Activated naive CD8-positive, alpha-beta T cell treated with anti-CD3 and anti-CD28 coated beads, Interleukin-2, amount 10 ng/mL, durations not matched to agents 7 days and 5 days (primary cell): ENCODE measurements around the gene TSC22D3. TPM values are rescaled to one million over a fixed set of nuclear protein-coding genes. Genes with fewer than 3 reads are reported as not detected.
"Not testable (repeated sequence)": the region's sequence is repeated elsewhere in the genome, so short reads cannot be mapped to it uniquely, and the experiment has no call there.

Source experiments
- ATAC-seq: fragments of 150-1000 bp; cut with Tn5 transposase; one replicate; pipeline ENCODE4 v1.10.0; 2021; ENCODE audit warnings: low read depth, moderate library complexity
- POLR2A ChIA-PET: fragments of 350-600 bp; sonication (Branson Sonifier 250); formaldehyde crosslinking; loops from one replicate; lab custom pipeline; 2021; ENCODE audit warnings: antibody characterized with exemption; lab: Charles Lee
- DNase-seq: peaks from one replicate; pipeline ENCODE4 v3.0.0; 2021
- H3K27ac Mint-ChIP-seq: one replicate; pipeline ENCODE4 v1.8.0; 2022; ENCODE audit warnings: mild to moderate bottlenecking, mixed read lengths
- H3K27me3 Mint-ChIP-seq: one replicate; pipeline ENCODE4 v1.8.0; 2022; ENCODE audit warnings: mild to moderate bottlenecking, moderate library complexity, mixed read lengths
- H3K36me3 Mint-ChIP-seq: one replicate; pipeline ENCODE4 v1.8.0; 2021; ENCODE audit warnings: mild to moderate bottlenecking, mixed read lengths
- H3K4me1 Mint-ChIP-seq: one replicate; pipeline ENCODE4 v1.8.0; 2021; ENCODE audit warnings: mixed read lengths
- H3K4me3 Mint-ChIP-seq: one replicate; pipeline ENCODE4 v1.8.0; 2022; ENCODE audit warnings: mild to moderate bottlenecking, moderate library complexity, mixed read lengths
- H3K9me3 Mint-ChIP-seq: one replicate; pipeline ENCODE4 v1.8.0; 2021; ENCODE audit warnings: mixed read lengths
- total RNA-seq, 2 experiments: library from RNA; stranded (reverse); gene quantifications; one replicate each; pipeline ENCODE4 v1.2.3, GENCODE V29; 2021

Gene TSC22D3
- total RNA-seq, 2 experiments from 2014 or later, result 135 to 142 TPM

DNA sequence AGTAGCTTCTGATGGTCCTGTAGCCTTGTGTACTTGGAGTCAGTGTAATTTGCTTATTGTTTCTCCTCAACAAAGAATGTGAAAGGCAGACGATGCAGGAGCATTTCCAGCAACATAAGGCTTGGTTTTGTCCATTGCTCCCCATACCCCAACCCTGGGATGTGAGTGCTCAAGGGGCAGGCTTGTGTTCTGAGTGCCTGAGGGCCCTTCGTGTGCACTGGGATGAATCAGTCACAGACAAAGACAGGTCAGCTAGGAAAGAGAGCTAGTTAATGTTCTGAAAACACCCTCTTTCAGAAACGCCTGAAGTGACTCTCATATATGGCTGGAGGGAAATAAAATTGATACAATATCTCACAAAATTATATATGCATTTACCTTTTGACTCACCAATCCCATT, 88.1 kb downstream of the TSC22D3 start:
- Mint-ChIP-seq H3K27me3 (no peaks in the 10 kb centered on the region), H3K27ac (no peak overlapping the region), H3K4me1 (peaks cover 26% of the 10 kb centered on the region), H3K36me3 (no peaks in the 10 kb centered on the region), H3K9me3 (no peaks in the 10 kb centered on the region), H3K4me3 (no peak overlapping the region)
- POLR2A ChIA-PET, result interaction anchor here (0.9 to 1.7 kb wide), 2 partner anchors 8 to 30 kb away, joined by 3 to 6 read pairs; no protein-coding TSS in a partner anchor
- ATAC-seq (no peak), DNase-seq (no peak)

DNA sequence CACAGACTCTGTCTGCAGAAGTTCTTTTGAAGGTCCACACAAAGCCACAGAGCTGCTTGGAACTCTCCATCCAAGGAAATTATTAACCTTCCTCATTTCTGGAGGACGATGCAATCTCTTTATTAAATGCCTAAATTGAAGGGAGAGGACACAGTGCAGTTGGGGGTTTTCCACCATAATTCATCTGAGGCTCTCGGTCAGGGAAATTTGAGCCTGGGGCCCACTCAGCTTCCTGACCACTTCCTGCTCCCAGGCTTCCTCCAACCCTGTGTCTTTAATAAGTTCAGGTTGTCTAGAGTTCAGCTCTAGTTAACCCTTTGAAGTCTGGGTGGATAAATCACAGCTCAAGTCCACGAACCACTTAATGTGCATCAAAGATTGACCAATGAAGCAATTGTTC, 88.8 kb downstream of the TSC22D3 start:
- Mint-ChIP-seq H3K36me3 (no peaks in the 10 kb centered on the region), H3K4me1 (peaks cover 26% of the 10 kb centered on the region), H3K27ac (no peak overlapping the region), H3K9me3 (no peaks in the 10 kb centered on the region), H3K27me3 (no peaks in the 10 kb centered on the region), H3K4me3 (no peak overlapping the region)
- DNase-seq (no peak), ATAC-seq (no peak)
- POLR2A ChIA-PET, result interaction anchor here (0.9 to 1.7 kb wide), 4 partner anchors 9 to 30 kb away, joined by 3 to 6 read pairs (median 4); no protein-coding TSS in a partner anchor

DNA sequence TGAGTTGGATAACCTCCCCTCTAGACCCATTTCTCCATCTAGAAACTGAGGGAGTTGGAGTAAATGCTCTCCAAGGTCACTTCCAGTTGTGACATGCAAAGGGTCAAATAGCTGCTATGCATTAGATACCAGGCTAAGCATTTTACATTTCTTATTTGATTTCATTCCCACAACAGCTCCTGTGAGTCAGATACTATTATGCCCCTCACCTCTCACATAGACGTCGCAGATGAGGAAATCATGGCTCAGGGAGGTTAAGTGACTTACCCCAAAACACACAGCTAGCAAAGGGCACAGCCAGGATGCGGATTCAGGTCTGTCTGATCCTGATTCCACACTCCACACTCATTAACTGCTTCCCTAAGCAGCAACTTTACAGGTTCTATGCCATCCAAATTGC, 89.6 kb downstream of the TSC22D3 start:
- Mint-ChIP-seq H3K4me1 (peaks cover 26% of the 10 kb centered on the region), H3K4me3 (no peak overlapping the region), H3K36me3 (no peaks in the 10 kb centered on the region), H3K9me3 (no peaks in the 10 kb centered on the region), H3K27me3 (no peaks in the 10 kb centered on the region), H3K27ac (no peak overlapping the region)
- no peak for DNase-seq
- POLR2A ChIA-PET, result interaction anchor here (1.1 to 1.7 kb wide), 3 partner anchors 9 to 31 kb away, joined by 3 to 6 read pairs (median 4); no protein-coding TSS in a partner anchor
- no peak for ATAC-seq

DNA sequence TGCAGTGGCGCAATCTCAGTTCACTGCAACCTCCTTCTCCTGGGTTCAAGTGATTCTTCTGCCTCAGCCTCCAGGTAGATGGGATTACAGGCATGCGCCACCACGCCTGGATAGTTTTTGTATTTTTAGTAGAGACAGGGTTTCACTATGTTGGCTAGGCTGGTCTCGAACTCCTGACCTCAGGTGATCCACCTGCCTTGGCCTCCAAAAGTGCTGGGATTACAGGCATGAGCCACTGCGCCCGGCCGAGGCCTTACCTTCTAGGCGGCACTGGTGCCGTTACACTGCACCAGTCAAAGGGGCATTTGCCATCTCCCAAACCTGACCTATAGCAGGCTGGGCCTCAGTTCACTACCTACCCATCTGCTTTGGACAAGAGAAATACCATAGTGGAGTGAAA, 90.0 kb downstream of the TSC22D3 start:
- H3K4me1 Mint-ChIP-seq, result peaks cover 29% of the 10 kb centered on the region
- POLR2A ChIA-PET, result interaction anchor here (0.7 to 2.1 kb wide), 5 partner anchors 9 to 31 kb away, joined by 3 to 12 read pairs (median 4); no protein-coding TSS in a partner anchor

DNA sequence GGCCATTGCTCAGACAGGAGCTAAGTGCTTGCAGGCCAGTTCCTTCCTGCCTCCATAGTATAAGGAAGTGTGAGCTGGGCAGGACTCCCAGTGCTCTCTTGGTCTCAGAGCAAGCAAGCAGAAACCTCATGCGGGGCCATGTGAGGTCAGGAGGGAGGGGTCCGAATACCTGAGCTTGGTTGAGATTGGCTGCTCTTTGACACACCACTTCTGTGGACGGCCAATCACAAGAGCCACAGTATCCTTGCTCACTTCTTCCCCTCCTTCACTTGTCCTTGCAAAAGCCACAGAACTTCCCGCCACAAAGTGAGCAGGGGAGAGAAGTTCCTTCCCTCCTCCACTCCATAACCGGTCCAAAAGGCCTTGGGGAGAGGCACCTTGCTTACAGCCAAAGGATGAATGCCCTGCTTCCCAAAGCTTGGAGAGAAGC, 90.6 kb downstream of the TSC22D3 start:
- H3K27me3 Mint-ChIP-seq, result peaks cover 2% of the 10 kb centered on the region
- no peaks in the 10 kb centered on the region for H3K9me3 Mint-ChIP-seq
- DNase-seq (peak; percentile 34), ATAC-seq (peak; percentile 81)
- H3K4me1 Mint-ChIP-seq, result peaks cover 29% of the 10 kb centered on the region
- no peaks in the 10 kb centered on the region for H3K36me3 Mint-ChIP-seq
- H3K27ac Mint-ChIP-seq, result peak overlapping the region; percentile 70
- POLR2A ChIA-PET, result interaction anchor here (0.7 to 2.1 kb wide), 4 partner anchors 9 to 32 kb away, joined by 3 to 12 read pairs (median 6); no protein-coding TSS in a partner anchor
- no peak overlapping the region for H3K4me3 Mint-ChIP-seq

More for the DNA sequence above, 90.0 kb downstream of the TSC22D3 start:
- not testable (repeated sequence) for H3K9me3 Mint-ChIP-seq, H3K36me3 Mint-ChIP-seq, ATAC-seq, DNase-seq, H3K4me3 Mint-ChIP-seq, H3K27me3 Mint-ChIP-seq
- peak overlapping the region; percentile 70 for H3K27ac Mint-ChIP-seq

DNA sequence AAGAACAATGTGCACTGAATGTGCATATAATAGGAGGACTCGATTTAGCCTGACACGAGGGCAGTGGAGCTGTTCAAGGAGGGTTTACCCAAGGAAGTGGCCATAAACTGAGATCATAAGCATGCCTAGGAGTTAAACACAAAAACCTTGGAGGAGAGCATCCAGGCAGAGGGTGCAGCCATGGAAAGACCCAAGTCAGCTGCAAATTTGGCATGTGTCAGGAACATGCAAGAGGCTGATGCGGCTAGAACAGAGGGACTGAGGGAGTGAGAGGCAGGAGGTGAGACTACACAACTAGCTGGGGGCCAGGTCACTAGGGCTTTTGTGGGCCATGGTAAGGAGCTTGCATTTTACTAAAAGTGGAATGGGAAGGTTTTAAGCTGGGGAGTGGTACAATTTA, 91.7 kb downstream of the TSC22D3 start:
- ATAC-seq, result no peak
- Mint-ChIP-seq H3K27me3 (peaks cover 2% of the 10 kb centered on the region), H3K4me1 (peaks cover 35% of the 10 kb centered on the region), H3K36me3 (no peaks in the 10 kb centered on the region), H3K9me3 (no peaks in the 10 kb centered on the region), H3K27ac (peak overlapping the region; percentile 74), H3K4me3 (peak overlapping the region; percentile 17)
- POLR2A ChIA-PET, result interaction anchor here (2.1 kb wide), 1 partner anchor 8 kb away, joined by 7 read pairs; no protein-coding TSS in a partner anchor
- no peak for DNase-seq

DNA sequence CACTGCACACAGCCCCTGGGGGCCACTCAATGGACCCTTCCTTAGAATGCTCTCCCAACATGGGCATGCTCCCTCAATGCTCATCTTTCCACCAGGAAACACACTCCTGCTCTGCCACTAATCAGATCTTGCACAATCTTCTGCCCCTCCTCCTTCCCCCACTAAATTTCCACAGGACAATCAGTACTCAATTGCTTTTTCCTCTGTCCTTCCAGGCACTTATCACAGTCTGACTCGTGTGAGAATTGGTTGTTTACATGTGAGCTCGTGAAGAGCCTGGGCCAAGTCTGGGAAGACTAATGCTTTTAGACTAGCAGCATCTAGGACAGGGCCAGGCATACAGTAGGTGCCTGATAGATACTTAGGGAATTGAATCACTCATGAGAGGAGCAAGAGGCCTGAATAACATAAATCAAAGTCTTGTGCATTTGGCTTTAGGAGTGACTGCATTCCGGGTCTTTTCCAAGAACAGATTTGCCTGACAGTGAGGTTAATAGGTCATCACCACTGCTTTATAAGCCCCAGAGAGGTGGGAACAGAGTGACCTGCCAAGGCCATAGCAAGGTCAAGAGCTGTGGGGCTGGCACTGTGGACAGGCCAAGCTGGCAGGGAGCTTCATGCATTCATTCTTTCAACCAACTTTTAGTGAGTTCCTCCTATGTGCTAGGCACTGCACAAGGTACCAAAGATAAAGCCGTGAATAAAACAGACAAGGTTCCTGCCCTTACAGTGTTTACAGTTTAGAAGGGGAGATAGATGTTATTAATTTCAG, 92.3 kb downstream of the TSC22D3 start:
- H3K27ac Mint-ChIP-seq, result no peak overlapping the region
- POLR2A ChIA-PET, result interaction anchor here (2.1 kb wide), 1 partner anchor 7 kb away, joined by 7 read pairs; no protein-coding TSS in a partner anchor
- H3K4me3 Mint-ChIP-seq, result no peak overlapping the region
- no peak for DNase-seq
- H3K4me1 Mint-ChIP-seq, result peaks cover 41% of the 10 kb centered on the region
- peaks cover 2% of the 10 kb centered on the region for H3K27me3 Mint-ChIP-seq
- no peak for ATAC-seq
- H3K36me3 Mint-ChIP-seq, result no peaks in the 10 kb centered on the region
- H3K9me3 Mint-ChIP-seq, result no peaks in the 10 kb centered on the region

DNA sequence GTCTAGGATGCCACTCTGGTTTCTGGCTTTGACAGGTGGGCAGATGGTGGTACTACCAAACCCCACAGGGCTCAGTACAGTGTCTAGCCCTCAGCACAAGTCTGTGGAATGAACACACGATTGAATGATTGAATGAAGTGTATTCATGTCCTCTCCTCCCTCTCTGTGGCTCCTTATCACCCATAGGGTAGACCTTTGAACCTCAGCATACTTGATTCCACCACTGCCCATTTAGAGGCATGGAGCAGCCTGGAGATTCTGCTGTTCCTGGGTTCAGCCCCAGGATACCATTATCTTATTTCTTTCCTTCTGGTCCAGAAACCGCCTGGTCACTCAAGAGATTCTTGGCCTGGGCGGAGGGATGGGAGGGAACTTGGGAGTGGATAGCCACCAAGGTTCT, 93.3 kb downstream of the TSC22D3 start:
- no peak overlapping the region for H3K27ac Mint-ChIP-seq
- DNase-seq (no peak), ATAC-seq (no peak)
- H3K4me3 Mint-ChIP-seq, result no peak overlapping the region
- H3K9me3 Mint-ChIP-seq, result no peaks in the 10 kb centered on the region
- H3K36me3 Mint-ChIP-seq, result no peaks in the 10 kb centered on the region
- H3K27me3 Mint-ChIP-seq, result peaks cover 2% of the 10 kb centered on the region
- POLR2A ChIA-PET, result no interaction called here
- peaks cover 48% of the 10 kb centered on the region for H3K4me1 Mint-ChIP-seq

DNA sequence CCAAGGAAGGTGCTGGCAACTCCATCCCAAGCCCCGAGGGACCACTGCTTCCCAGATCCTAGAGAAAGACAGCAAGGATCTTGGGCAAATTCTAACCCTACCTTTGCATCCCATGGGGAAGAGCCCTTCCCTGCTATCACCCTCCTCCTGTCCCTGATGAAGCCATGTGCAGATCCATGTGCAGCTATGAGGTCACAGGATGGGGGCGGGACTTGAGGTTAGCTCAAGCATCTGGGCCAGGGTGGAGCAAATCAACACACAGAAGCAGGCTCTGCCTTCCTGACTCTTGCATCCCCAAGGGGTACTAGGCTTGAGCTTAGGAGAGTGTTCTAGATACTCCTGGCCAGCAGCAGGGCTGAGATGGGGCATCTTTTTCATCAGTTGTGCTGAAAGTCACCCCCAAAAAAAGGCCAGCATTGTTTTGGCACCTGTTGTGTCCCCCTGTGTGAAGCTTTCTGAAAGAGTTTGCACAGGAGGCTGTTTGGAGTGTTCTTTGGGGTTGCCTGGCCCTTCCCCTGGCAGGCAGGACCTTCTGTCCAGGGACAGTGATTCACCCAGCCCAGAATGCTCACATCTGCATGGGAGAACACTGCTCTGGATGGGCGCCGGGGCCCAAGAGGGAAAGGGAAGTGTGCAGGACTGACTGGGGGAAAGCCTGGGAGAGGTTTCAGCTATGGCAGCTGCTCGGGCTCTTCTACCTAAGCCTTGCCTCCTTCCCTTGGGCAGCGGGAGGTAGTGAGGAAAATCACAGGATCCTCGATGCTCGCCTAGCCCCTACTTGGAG, 96.4 kb downstream of the TSC22D3 start:
- H3K4me3 Mint-ChIP-seq, result peak overlapping the region; percentile 16
- POLR2A ChIA-PET, result interaction anchor here (2.1 to 9.8 kb wide), 2 partner anchors 34 to 62 kb away, joined by 9 to 317 read pairs; no protein-coding TSS in a partner anchor
- no peaks in the 10 kb centered on the region for H3K9me3 Mint-ChIP-seq
- peak overlapping the region; percentile 58 for H3K27ac Mint-ChIP-seq
- ATAC-seq, result peak; percentile 68
- peak; percentile 64 for DNase-seq
- peaks cover 49% of the 10 kb centered on the region for H3K4me1 Mint-ChIP-seq
- H3K27me3 Mint-ChIP-seq, result peaks cover 2% of the 10 kb centered on the region
- peaks cover 4% of the 10 kb centered on the region for H3K36me3 Mint-ChIP-seq

DNA sequence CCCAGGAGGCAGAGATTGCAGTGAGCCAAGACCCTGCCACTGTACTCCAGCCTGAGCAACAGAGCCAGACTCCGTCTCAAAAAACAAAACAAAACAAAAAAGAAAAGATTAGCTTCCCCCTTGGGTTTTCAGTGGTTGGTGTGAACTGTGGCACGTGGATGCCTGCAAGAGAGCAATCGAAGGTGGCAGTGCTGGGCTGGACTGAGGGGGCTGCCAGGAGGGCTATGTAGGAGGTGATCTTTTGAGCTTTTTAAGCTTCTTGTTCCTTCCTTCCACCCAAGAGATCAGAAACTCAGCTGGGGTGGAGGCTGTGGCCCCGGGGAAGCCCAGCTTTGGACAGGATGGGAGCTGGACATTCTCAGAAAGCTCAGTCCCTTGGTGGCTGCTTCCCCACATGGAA, 97.7 kb downstream of the TSC22D3 start:
- H3K4me1 Mint-ChIP-seq, result peaks cover 50% of the 10 kb centered on the region
- H3K36me3 Mint-ChIP-seq, result peaks cover 4% of the 10 kb centered on the region
- ATAC-seq (no peak), DNase-seq (no peak)
- H3K4me3 Mint-ChIP-seq, result no peak overlapping the region
- peaks cover 2% of the 10 kb centered on the region for H3K27me3 Mint-ChIP-seq
- POLR2A ChIA-PET, result interaction anchor here (1.1 to 9.8 kb wide), 3 partner anchors 35 to 98 kb away, joined by 4 to 317 read pairs (median 9); partner anchors contain the start of gene TSC22D3
- H3K27ac Mint-ChIP-seq, result peak overlapping the region; percentile 58
- no peaks in the 10 kb centered on the region for H3K9me3 Mint-ChIP-seq

DNA sequence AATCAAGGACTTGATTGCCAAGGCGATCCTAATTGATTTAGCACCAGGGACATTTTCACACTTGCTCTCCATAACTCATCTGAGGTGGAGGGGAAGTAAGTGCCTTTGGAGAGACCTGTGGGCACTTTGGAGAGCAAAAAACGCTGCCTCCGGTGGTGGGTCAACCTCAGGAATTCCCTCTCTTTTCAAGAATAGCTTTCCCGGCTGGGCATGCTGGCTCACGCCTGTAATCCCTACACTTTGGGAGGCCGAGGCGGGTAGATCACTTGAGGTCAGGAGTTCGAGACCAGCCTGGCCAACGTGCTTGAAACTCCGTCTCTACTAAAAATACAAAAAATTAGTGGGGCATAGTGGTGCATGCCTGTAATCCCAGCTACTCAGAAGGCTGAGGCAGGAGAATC, 98.1 kb downstream of the TSC22D3 start:
- ATAC-seq, result no peak
- POLR2A ChIA-PET, result interaction anchor here (1.1 to 9.8 kb wide), 3 partner anchors 35 to 98 kb away, joined by 4 to 317 read pairs (median 9); partner anchors contain the start of gene TSC22D3

DNA sequence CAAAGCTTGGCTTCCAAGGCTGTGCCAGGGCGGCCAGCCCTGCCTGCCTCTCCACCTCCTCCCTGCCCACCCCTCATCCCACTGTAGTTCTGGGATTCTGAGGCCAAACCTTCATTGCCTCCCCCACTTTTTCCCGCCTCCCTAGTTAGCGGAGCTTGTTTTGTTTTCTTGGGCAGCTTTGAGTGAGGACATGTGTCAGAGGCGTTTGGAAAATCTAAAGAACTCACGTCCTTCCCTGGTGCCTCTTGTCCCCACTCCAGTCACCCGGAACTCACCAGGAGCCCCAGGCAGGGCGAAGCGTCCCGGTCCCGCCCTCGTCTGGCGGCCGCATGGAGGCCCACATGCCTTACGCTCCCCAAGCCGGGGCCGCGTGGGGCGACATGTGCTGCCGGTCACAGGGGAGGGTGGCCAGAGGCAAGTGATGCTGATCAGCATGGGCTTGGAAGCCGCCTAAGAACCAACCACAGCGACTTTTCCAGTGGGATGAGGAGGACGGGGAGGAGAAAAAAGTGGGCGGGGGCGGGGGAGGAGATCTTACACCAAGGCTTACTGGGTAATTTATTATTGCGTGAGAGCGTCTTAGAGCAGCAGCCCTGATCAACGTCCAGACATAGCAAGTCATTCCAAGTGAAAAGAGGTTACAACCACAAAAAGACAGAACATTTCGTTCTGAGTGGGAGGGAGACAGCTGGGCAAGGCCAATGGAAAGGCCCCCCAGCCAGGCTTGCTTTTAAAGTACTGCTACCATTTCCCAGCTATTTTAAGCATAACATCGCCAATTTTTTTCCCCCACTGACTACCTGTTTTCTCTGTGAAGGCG, 98.8 kb downstream of the TSC22D3 start:
- Mint-ChIP-seq H3K27ac (peak overlapping the region; percentile 86), H3K4me3 (peak overlapping the region; percentile 91), H3K9me3 (no peaks in the 10 kb centered on the region), H3K36me3 (peaks cover 4% of the 10 kb centered on the region), H3K27me3 (peaks cover 2% of the 10 kb centered on the region), H3K4me1 (peaks cover 51% of the 10 kb centered on the region)
- ATAC-seq (peak; percentile 14), DNase-seq (peak; percentile 59)
- POLR2A ChIA-PET, result interaction anchor here (0.8 to 9.8 kb wide), 6 partner anchors 8 to 99 kb away, joined by 3 to 317 read pairs (median 6); partner anchors contain the start of gene TSC22D3

More for the DNA sequence above, 98.1 kb downstream of the TSC22D3 start:
- peaks cover 2% of the 10 kb centered on the region for H3K27me3 Mint-ChIP-seq
- peaks cover 51% of the 10 kb centered on the region for H3K4me1 Mint-ChIP-seq
- H3K36me3 Mint-ChIP-seq, result peaks cover 4% of the 10 kb centered on the region
- H3K27ac Mint-ChIP-seq, result peak overlapping the region; percentile 86
- peak overlapping the region; percentile 91 for H3K4me3 Mint-ChIP-seq
- no peak for DNase-seq
- no peaks in the 10 kb centered on the region for H3K9me3 Mint-ChIP-seq
